Gastroesophageal sphincter (tissue), 3 donors: ENCODE results near the gene GOLGA8K.
"Not testable (repeated sequence)": the region's sequence is repeated elsewhere in the genome, so short reads cannot be mapped to it uniquely, and the experiment has no call there.

Source experiments
- CTCF ChIP-seq, 4 experiments: fragments of 200-600 bp in 2 of 4; fragments of 450-650 bp in 2 of 4; sonication (generic) in 1 of 4; IDR thresholded peaks; one replicate each; pipeline ENCODE4 v1.5.1; 2017 to 2019; ENCODE audit warnings: antibody characterized with exemption in 4 of 4, mild to moderate bottlenecking in 2 of 4, moderate library complexity in 2 of 4
- EP300 ChIP-seq: sonication (generic); formaldehyde crosslinking; IDR thresholded peaks from one replicate; pipeline ENCODE4 v1.6.1; 2017; ENCODE audit warnings: antibody characterized with exemption, mild to moderate bottlenecking
- POLR2A ChIP-seq, 2 donors: fragments of 450-650 bp; IDR thresholded peaks; one replicate each; pipeline ENCODE4 v1.6.1; 2017; ENCODE audit warnings: antibody characterized with exemption in 2 of 2, mild to moderate bottlenecking in 2 of 2, moderate library complexity in 1 of 2

GRCh38 chr15:32370064-32370463, 33.0 kb downstream of the GOLGA8K start:
- TF ChIP-seq POLR2A (IDR thresholded peaks at IDR 0.05); EP300; CTCF (IDR thresholded peaks at IDR 0.05): not testable (repeated sequence)
